NCI-H1417 treated with DMSO at 0.1 percent for 48 hours (cell line): ENCODE measurements around the gene HOXC11.

ENCODE experiments used
- DNase-seq: peaks from one replicate; lab custom pipeline; 2025; lab: John Stamatoyannopoulos, UW

The HOXC11 gene

DNA sequence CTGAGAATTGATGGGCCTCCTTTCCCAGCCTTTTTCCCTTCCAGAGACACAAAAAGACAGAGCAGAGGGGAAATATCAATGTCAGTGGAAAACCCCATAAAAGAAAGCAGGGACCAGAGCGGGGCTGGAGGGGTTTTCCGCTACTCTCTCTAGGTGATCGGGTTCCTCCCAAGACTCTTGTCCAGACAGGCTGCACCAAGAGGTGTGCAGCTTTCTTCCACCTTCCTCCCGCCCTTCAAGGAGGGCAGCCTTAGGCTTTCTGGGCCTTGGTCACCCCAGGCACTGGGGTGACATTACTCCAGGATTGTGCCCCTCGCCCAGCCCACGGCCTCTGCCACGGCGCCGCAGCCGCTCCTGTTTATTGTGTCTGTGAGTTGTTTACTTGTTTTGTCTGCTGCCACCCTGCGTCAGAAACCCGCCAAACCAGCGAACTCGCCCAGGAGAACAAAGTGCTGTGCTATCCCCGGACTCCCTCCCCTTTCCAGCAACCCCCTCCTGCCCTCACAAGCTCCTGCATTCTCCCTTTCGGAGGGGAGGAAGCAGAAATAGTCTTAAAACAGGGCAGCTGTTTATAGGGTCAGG lies 48.6 kb downstream of the HOXC11 start:
- no peak for DNase-seq

DNA sequence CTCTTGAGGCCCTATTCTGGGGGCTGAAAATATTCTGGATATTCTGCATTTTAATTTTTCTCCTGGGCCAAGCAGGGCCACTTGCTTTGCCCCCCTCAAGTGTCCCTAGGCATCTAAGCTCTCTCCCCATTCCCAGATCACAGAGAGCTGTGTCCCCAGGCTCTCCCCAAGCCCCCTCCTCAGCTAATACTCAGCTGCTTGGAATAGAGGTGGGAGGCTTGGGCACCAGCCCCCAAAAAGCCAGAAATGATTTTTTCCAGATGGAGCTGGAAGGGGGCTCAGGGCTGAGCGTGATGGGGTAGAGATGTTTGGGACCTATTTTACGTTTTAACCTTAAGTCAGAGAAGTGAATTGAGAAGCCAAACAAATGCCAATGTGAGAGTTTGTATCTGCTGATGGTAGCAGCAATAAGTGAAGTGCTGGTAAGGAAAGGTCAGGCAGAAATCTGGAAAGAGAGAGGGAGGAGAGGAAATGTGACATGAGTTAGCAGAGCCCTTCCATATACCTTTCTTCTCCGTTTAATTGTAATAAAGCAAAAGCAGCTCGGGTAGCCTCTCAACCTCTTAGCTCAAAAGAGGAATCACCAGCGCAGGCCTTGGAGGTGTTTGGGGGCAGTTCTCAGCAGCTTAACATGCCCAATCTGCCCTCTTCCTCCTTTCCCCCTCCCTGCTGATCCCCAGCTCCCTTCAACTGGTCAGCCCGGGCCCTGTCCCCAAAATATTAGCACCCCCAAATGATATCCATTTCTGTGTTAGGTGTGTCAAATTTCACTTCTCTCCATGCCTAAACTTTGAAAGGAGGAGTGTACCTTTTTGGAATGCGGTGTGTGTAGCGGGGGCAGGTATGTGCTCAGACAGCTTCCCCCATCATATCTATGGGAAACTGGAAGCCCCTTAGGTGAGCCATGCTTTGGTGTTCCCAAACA lies 50.3 kb downstream of the HOXC11 start:
- DNase-seq: no peak

DNA sequence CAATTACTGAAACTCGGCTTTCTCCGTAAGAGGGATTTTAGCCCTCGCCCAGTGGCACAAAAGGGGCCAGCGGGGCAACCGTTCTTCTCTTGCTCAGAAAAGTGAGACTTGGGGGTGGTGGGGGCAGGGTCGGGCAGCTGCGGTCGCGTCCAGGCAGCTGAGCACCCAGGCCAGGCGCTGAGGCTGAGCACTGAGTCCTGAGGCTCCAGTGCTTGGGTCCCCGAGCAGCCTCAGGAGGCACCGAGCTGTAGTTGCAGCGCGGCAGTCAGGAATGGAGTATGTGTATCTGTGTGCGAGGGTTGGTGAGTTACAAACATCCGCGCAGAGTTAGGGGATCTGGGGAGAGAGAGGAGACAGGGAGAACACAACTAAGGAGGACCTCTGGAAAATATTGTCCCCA lies 51.2 kb downstream of the HOXC11 start:
- no peak for DNase-seq

DNA sequence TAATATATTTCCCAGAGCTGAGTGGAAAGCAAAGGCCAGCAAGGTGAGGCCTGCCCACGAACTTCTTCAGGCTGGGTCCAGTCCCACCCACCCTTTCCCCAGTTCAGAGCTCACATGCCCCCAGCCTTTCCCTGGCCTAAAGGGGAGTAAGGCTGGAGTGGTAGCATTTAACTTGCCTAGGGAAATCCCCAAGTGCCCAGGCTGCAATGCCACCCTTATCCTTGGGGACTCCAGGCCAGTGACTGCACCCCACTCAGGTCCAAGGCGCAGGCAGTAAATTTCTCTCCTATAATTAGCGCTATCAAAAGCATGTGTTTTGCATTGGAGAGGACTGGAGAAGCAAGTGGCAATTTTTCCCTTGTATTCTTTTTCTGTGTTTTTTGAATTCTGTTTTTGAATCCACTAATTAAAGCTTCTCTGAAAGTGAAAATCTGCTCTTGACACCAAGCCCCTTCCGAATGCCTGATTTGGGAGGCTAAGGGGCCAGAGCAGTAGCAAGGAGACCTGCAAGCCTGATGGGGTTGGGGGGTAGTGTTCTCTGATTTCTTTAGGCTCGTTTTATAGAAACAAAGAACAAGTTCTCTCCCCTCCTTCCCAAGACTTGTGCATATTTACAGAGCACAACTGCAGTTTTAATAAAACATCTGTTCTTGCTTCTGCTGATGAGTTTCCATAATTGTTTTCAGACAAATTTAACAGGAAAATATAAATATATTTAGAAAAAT lies 51.8 kb downstream of the HOXC11 start:
- no peak for DNase-seq

DNA sequence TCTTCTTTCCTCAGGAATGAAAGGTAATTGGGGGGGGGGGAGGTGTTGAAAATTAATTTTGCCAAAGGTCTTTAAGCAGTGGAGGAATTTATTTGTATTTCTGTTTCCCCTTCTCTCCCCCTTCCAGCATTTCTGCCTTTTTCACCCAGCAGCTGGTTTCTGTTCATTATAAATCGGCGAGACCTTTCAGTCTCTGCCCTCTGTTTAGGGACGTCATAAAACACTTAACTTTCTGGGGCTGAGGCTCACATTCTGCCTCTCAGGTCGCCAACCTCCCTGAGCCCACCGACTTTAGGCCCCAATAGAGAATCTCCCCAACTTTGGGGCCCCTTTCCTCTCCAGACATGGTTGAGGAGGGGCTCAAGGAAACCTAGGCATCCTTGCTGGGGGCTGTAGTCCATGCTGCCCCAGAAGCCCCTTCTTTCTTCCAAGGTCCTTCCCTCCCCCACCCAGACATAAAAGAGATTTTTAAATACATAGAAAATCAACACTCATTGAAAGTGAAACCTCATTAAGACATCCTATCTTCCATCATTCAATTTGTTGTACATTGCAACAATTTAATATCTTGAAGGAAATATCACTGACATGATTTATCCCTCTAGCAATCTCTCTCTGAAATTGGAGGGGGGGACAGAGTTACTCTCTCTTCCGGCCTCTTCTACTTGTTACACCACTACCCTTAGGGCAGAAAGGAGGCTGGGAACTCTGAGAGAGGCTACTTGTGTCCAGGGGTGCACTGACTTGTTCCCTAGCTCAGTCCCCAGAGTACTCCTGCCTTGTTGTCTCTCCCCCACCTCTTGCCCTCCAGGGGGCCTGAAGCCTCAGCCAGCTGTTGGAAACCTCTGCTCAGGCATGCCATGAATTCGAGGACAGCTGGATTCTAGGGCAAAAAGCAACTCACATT lies 52.8 kb downstream of the HOXC11 start:
- no peak for DNase-seq

DNA sequence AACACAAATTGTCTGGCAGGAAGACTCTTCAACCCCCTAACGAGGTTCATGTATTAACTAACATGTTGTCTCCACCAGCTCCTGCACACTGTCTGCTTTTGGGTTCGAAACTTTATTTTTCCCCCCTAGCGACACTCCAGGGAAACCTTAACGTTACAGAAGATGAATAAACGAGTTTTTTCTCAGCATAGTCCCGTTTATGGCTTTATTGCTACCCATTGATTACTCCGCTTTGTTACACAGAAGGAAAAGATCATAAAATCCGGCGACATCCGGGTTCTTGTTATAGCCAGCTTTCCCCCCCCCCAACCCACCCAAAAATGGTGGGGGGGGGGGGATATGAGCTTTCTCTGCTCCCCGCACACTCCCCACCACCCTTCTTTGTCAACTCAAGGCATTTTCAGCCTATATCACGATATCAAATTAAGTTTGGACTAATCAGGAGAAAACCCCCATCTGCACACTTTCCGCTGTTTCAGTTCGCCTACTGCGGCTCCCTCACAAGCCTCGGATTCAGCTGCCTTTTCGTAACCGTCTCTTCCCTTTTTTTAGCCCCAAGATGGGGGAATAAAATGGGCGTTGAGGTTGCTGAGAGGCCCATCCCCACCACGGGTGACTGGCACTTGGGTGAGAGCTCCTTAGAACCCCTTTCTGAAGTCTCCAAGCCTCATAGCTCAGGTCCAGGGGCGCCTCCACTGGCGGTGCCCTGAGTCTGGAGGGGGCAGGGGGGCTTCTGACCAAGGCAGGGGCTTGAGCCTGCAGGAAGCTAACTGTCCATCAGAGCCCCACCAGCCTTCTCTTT lies 53.9 kb downstream of the HOXC11 start:
- no peak for DNase-seq
